HG03196 (cell line): Measurements from ENCODE around the gene BNIPL.
A peak's percentile ranks its signal among the peaks of the same experiment; 100 is the strongest.

Experiments
- ATAC-seq: cut with Tn5 transposase; IDR thresholded peaks from one replicate; pipeline ENCODE4 v1.9.1; 2021; ENCODE audit not compliant: unreplicated experiment

The BNIPL gene

GRCh38 chr1:151036356-151036755 is at the start of gene BNIPL:
BNIPL (plus strand) TSS chr1:151036586; CDS start chr1:151036726, 140 bp downstream.
- ATAC-seq, result no peak

GRCh38 chr1:150987924-150988323 is 48.5 kb upstream of the BNIPL start:
- ATAC-seq, result no peak

- no peak for ATAC-seq
Measured at GRCh38 chr1:150992626-150993025, 43.8 kb upstream of the BNIPL start.

- ATAC-seq, result no peak
Measured at GRCh38 chr1:150994248-150994647, 42.1 kb upstream of the BNIPL start.

- no peak for ATAC-seq
Measured at GRCh38 chr1:150995460-150995859, 40.9 kb upstream of the BNIPL start.

- no peak for ATAC-seq
Measured at GRCh38 chr1:150995896-150996295, 40.5 kb upstream of the BNIPL start.

GRCh38 chr1:150997126-150997872 is 39.1 kb upstream of the BNIPL start:
- no peak for ATAC-seq

- no peak for ATAC-seq
Measured at GRCh38 chr1:150997949-150998348, 38.4 kb upstream of the BNIPL start.

- ATAC-seq, result no peak
Measured at GRCh38 chr1:150999051-150999674, 37.2 kb upstream of the BNIPL start.

GRCh38 chr1:150999926-151000325 is 36.5 kb upstream of the BNIPL start:
- no peak for ATAC-seq

- ATAC-seq, result no peak
Measured at GRCh38 chr1:151000408-151000807, 36.0 kb upstream of the BNIPL start.

GRCh38 chr1:151001602-151002001 is 34.8 kb upstream of the BNIPL start:
- no peak for ATAC-seq

- ATAC-seq, result no peak
Measured at GRCh38 chr1:151002051-151002450, 34.3 kb upstream of the BNIPL start.

- no peak for ATAC-seq
Measured at GRCh38 chr1:151002611-151003010, 33.8 kb upstream of the BNIPL start.

- ATAC-seq, result no peak
Measured at GRCh38 chr1:151003180-151003579, 33.2 kb upstream of the BNIPL start.

GRCh38 chr1:151005729-151006319 is 30.6 kb upstream of the BNIPL start:
- ATAC-seq, result no peak

GRCh38 chr1:151006327-151007052 is 29.9 kb upstream of the BNIPL start, which contains the start of gene MINDY1:
MINDY1 (minus strand) TSS chr1:151006902; CDS start chr1:151002617, 4,285 bp downstream.
- ATAC-seq, result peak; percentile 40

- ATAC-seq, result no peak
Measured at GRCh38 chr1:151007853-151008243, 28.5 kb upstream of the BNIPL start.

- peak; percentile 74 for ATAC-seq
Measured at GRCh38 chr1:151008244-151009205, 27.9 kb upstream of the BNIPL start, which contains the start of gene PRUNE1. PRUNE1 (plus strand) TSS chr1:151008449; CDS start chr1:151008633, 184 bp downstream.

- no peak for ATAC-seq
Measured at GRCh38 chr1:151009206-151009587, 27.2 kb upstream of the BNIPL start.
